A673 (cell line): Measurements from ENCODE around the gene DIDO1. TPM values are rescaled to one million over a fixed set of nuclear protein-coding genes. Genes with fewer than 3 reads are reported as not detected.
A peak's percentile ranks its signal among the peaks of the same experiment; 100 is the strongest.

Experiments
- Bru-seq: library from RNA; stranded (reverse); fragments of 400-500 nt; gene quantifications from one replicate; lab custom pipeline; 2021; lab: Mats Ljungman, UMichigan
- BruChase-seq, 2 experiments: library from RNA; stranded (reverse); fragments of 400-500 nt; gene quantifications; one replicate each; lab custom pipeline; 2021; lab: Mats Ljungman, UMichigan
- BruUV-seq: library from RNA; stranded (reverse); fragments of 400-500 nt; replicated peaks from 2 replicates; lab custom pipeline; 2021; lab: Mats Ljungman, UMichigan
- CTCF ChIA-PET: fragments of 300-600 bp; sonication (Branson Sonifier 250); formaldehyde crosslinking; loops from one replicate; lab custom pipeline; 2022; ENCODE audit warnings: antibody characterized with exemption; lab: Charles Lee
- POLR2A ChIA-PET: fragments of 300-600 bp; sonication (Branson Sonifier 250); formaldehyde crosslinking; loops from one replicate; lab custom pipeline; 2022; ENCODE audit warnings: antibody characterized with exemption; ENCODE audit not compliant: low non-redundant PET; lab: Charles Lee
- DNase-seq: peaks from one replicate; pipeline ENCODE4 v3.0.0-alpha.2; 2015; ENCODE audit warnings: low spot score
- H3K27ac ChIP-seq: fragments of 200-600 bp; sonication (generic); 2 replicates; pipeline ENCODE4 v1.5.1; 2016; ENCODE audit warnings: mixed run types, low read depth, mild to moderate bottlenecking, mixed read lengths, antibody characterized with exemption, low read length; ENCODE audit not compliant: poor library complexity, severe bottlenecking
- H3K27me3 ChIP-seq: fragments of 200-600 bp; sonication (generic); replicated peaks from 2 replicates; pipeline ENCODE4 v1.6.1; 2017; ENCODE audit warnings: mixed run types, low read depth, mild to moderate bottlenecking, mixed read lengths, antibody characterized with exemption, low read length; ENCODE audit not compliant: insufficient read depth, poor library complexity
- H3K36me3 ChIP-seq: fragments of 200-600 bp; sonication (generic); 2 replicates; pipeline ENCODE4 v1.6.1; 2016; ENCODE audit warnings: mixed run types, mild to moderate bottlenecking, mixed read lengths, antibody characterized with exemption, low read length; ENCODE audit not compliant: insufficient read depth, poor library complexity, severe bottlenecking
- H3K4me1 ChIP-seq: fragments of 200-600 bp; sonication (generic); 2 replicates; pipeline ENCODE4 v1.6.1; 2017; ENCODE audit warnings: mixed run types, mild to moderate bottlenecking, mixed read lengths, antibody characterized with exemption, low read length; ENCODE audit not compliant: insufficient read depth, poor library complexity, severe bottlenecking
- H3K4me3 ChIP-seq: fragments of 200-600 bp; sonication (generic); 2 replicates; pipeline ENCODE4 v1.5.1; 2016; ENCODE audit warnings: low read depth, mixed run types, mild to moderate bottlenecking, mixed read lengths, low read length; ENCODE audit not compliant: poor library complexity, severe bottlenecking
- H3K9me3 ChIP-seq: fragments of 200-600 bp; sonication (generic); 2 replicates; pipeline ENCODE4 v1.6.1; 2016; ENCODE audit warnings: mixed run types, low read depth, mild to moderate bottlenecking, mixed read lengths, antibody characterized with exemption, low read length; ENCODE audit not compliant: poor library complexity, severe bottlenecking
- CTCF ChIP-seq: fragments of 300-800, 200-600 bp; sonication (generic); conservative IDR thresholded peaks from 2 replicates; pipeline ENCODE4 v1.5.1; 2017; ENCODE audit warnings: low read depth, mild to moderate bottlenecking, antibody characterized with exemption, low read length, moderate library complexity, mixed read lengths
- EZH2 ChIP-seq: fragments of 200-600 bp; sonication (generic); IDR thresholded peaks from 2 replicates; pipeline ENCODE4 v1.6.1; 2017; ENCODE audit warnings: borderline replicate concordance, low read depth, mild to moderate bottlenecking, mixed read lengths, antibody characterized with exemption, low read length; ENCODE audit not compliant: poor library complexity, severe bottlenecking
- intact Hi-C: fragments of 100-400 bp; cut with micrococcal nuclease; formaldehyde crosslinking; loops from one replicate; pipeline ENCODE4 v1.10.0; 2022; ENCODE audit not compliant: unreplicated experiment
- long read RNA-seq: library from polyadenylated mRNA; stranded (forward); transcript quantifications from one replicate; pipeline ENCODE4 v2.0.0, GENCODE V29; 2022
- total RNA-seq: library from RNA; stranded (reverse); gene quantifications from 2 replicates; pipeline ENCODE4 v1.2.3, GENCODE V29; 2021

Gene DIDO1
- 61.7 and 64.4 TPM in 2 replicates for total RNA-seq
- Bru-seq, nascent RNA, result percentile 93 among the genes with signal in this experiment
- BruChase-seq, experiment 1, labeled RNA remaining after a 2-hour chase, result percentile 92 among the genes with signal in this experiment
- BruChase-seq, experiment 2, labeled RNA remaining after a 6-hour chase, result percentile 87 among the genes with signal in this experiment
- long read RNA-seq, full-length matches to known transcripts, result 25 of 79 reads
- long read RNA-seq, partial matches to known transcripts, result 23 of 79 reads
- long read RNA-seq, other reads (novel, unspliced or antisense), result 31 of 79 reads

DNA sequence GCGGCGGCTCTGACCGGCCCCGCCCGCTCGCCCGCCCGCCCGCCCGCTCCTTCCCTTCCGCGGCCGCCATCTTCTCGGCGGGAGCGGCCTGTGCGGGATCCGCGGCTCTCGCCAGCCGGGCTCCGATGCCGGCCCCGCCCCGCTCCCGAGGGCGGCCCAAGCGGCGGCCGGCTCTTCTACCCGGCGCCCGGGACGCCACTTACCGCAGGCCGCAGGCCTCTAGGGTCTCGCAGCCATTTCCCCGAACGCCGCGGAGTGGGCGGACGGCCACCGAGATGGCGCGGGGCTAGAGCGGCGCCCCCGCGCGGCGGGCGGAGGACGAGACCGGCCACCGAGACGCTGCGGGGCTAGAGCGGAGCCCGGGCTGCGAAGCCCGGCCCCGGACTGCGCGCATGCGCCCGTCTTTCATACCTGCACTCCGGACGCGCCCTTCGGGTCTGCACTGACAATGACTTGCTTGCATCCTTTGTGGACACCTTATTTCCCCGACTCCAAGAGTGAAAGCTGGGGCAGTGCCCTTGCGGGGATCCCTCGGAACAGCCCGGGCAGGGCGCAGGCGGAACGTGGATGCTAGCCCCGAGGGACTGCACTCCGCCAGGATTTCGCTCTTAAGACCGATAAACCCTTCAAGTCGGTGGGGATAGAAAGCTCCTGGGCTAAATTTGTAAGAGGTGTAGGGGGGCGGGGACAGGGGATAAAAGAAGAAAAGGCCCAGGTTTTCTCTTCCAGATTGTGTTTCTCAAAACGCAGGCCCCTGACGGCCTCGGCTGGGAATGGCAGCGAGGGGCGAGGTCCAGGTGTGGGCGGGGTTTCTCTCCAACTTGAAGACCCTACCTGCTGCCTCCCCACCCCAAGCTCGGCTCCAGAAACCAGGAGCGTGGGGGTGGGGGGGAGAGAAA is at the start of gene DIDO1:
DIDO1 (minus strand) TSS at position 277 of the 899 bp plus-strand sequence.
- peak within 1 kb of the TSS; percentile 93 for H3K27ac ChIP-seq
- peaks cover 38% of the 10 kb centered on the region for H3K4me1 ChIP-seq
- H3K9me3 ChIP-seq, result no peaks in the 10 kb centered on the region
- intact Hi-C loops, result no loop called here
- ChIA-PET POLR2A (no interaction called here), CTCF (interaction anchor here (0.6 kb wide), 1 partner anchor 317 kb away, joined by 6 read pairs; no protein-coding TSS in a partner anchor)
- TF ChIP-seq EZH2 (no peak), CTCF (no peak)
- DNase-seq, result peak; percentile 91
- H3K27me3 ChIP-seq, result no peaks in the 10 kb centered on the region
- no peaks in the 10 kb centered on the region for H3K36me3 ChIP-seq
- BruUV-seq, result no TSS peak
- H3K4me3 ChIP-seq, result peak within 1 kb of the TSS; percentile 72

DNA sequence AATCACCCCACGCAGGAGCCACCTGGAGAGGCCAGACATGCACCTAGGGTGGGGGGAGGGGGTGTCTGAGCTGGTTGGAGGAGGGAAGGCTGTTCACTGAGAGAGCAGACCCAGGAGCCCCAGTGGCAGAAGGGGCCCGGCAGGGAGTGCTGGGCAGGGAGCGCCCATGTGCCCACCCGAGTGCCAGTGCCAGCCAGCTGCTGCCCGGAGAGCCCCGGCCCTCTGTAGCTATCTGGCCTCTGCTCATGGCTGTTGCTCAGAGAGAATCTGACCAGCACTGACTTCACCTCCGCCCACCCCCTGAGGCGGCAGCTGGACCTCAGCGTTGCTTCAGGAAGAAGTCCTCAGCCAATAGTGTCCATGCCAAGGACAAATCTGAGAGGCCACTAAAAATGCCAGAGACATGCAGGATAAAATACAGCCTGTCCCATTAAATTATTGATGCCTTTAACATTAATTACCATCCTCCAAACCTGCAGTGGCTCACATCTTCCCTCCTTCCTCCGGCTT is 49.0 kb upstream of the DIDO1 start:
- H3K9me3 ChIP-seq, result no peaks in the 10 kb centered on the region
- CTCF ChIA-PET, result interaction anchor here (0.6 kb wide), 1 partner anchor 295 kb away, joined by 7 read pairs; no protein-coding TSS in a partner anchor
- no peak for TF ChIP-seq CTCF
- no peak for TF ChIP-seq EZH2
- H3K4me1 ChIP-seq, result peaks cover 3% of the 10 kb centered on the region
- no peak overlapping the region for H3K4me3 ChIP-seq
- POLR2A ChIA-PET, result no interaction called here
- intact Hi-C loops, result no loop called here
- no peak overlapping the region for H3K27ac ChIP-seq
- no peak for DNase-seq
- no peaks in the 10 kb centered on the region for H3K36me3 ChIP-seq
- peaks cover 56% of the 10 kb centered on the region for H3K27me3 ChIP-seq
- BruUV-seq, result no TSS peak
